SIG-M5 treated with dmso at 0.1 percent for 504 hours (cell line): ENCODE data around the gene PARP3.
A peak's percentile ranks its signal among the peaks of the same experiment; 100 is the strongest.
"Not testable (repeated sequence)": the region's sequence is repeated elsewhere in the genome, so short reads cannot be mapped to it uniquely, and the experiment has no call there.

ENCODE experiments used
- DNase-seq: peaks from one replicate; lab custom pipeline; 2025; ENCODE audit not compliant: unreplicated experiment; lab: John Stamatoyannopoulos, UW

The PARP3 gene

GRCh38 chr3:51941798-51942602 is at the start of gene PARP3, which contains the start of gene RRP9:
TSS of gene PARP3 (plus strand) at chr3:51942363. CDS start at chr3:51943356, 993 bp downstream.
TSS of gene RRP9 (minus strand) at chr3:51941904. CDS start at chr3:51941867, 37 bp downstream.
- DNase-seq: peak; percentile 100

GRCh38 chr3:51894391-51894790 is 47.8 kb upstream of the PARP3 start:
- no peak for DNase-seq

- no peak for DNase-seq
These were observed 47.2 kb upstream of the PARP3 start for GRCh38 chr3:51894939-51895338.

- DNase-seq: no peak
These were observed 45.4 kb upstream of the PARP3 start for GRCh38 chr3:51896607-51897305.

- no peak for DNase-seq
These were observed 44.8 kb upstream of the PARP3 start for GRCh38 chr3:51897391-51897790.

- not testable (repeated sequence) for DNase-seq
These were observed 42.1 kb upstream of the PARP3 start for GRCh38 chr3:51900043-51900442.

GRCh38 chr3:51902361-51902760 is 39.8 kb upstream of the PARP3 start:
- DNase-seq: not testable (repeated sequence)

GRCh38 chr3:51904034-51904823 is 37.9 kb upstream of the PARP3 start:
- no peak for DNase-seq

- DNase-seq: no peak
These were observed 34.1 kb upstream of the PARP3 start for GRCh38 chr3:51908026-51908425.

GRCh38 chr3:51916418-51916817 is 25.7 kb upstream of the PARP3 start:
- DNase-seq: no peak

GRCh38 chr3:51921081-51921578 is 21.0 kb upstream of the PARP3 start:
- DNase-seq: no peak

- DNase-seq: no peak
These were observed 14.8 kb upstream of the PARP3 start for GRCh38 chr3:51927061-51927977.

- no peak for DNase-seq
These were observed 13.7 kb upstream of the PARP3 start for GRCh38 chr3:51928438-51928837.

GRCh38 chr3:51928981-51929380 is 13.2 kb upstream of the PARP3 start:
- not testable (repeated sequence) for DNase-seq

GRCh38 chr3:51929420-51930003 is 12.7 kb upstream of the PARP3 start:
- DNase-seq: peak; percentile 48

- DNase-seq: no peak
These were observed 11.7 kb upstream of the PARP3 start for GRCh38 chr3:51930439-51930838.

- no peak for DNase-seq
These were observed 10.4 kb upstream of the PARP3 start for GRCh38 chr3:51931756-51932155.

- no peak for DNase-seq
These were observed 9.4 kb upstream of the PARP3 start for GRCh38 chr3:51932471-51933370.
